Measurements from ENCODE around the gene CYP2C19. TPM values are rescaled to one million over a fixed set of nuclear protein-coding genes. Genes with fewer than 3 reads are reported as not detected.

The CYP2C19 gene
- under 1 TPM in 1 of 9 donors, not detected in 8; 0.06 TPM for total RNA-seq
- not detected for polyA plus RNA-seq
- long read RNA-seq, donor 1, result 0 reads
- long read RNA-seq, donor 2, result 0 reads
- long read RNA-seq, donor 3, result 0 reads
- long read RNA-seq, donor 4, result 0 reads
- long read RNA-seq, donor 5, result 0 reads
- long read RNA-seq, donor 6, result 0 reads
- long read RNA-seq, donor 7, result 0 reads
- long read RNA-seq, donor 8, result 0 reads
- long read RNA-seq, donor 9, result 0 reads
- long read RNA-seq, donor 10, result 0 reads

DNA sequence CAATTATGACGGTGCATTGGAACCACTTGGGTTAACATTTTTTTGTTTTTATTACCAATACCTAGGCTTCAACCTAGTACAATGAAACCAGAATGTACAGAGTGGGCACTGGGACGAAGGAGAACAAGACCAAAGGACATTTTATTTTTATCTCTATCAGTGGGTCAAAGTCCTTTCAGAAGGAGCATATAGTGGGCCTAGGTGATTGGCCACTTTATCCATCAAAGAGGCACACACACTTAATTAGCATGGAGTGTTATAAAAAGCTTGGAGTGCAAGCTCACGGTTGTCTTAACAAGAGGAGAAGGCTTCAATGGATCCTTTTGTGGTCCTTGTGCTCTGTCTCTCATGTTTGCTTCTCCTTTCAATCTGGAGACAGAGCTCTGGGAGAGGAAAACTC lies at the start of gene CYP2C19:
Gene CYP2C19, plus strand, starts transcription at position 289 of the 400 bp plus-strand sequence. Its CDS starts 25 bp downstream, at position 314.
- no peak within 1 kb of the TSS for H3K4me3 ChIP-seq
- no peaks in the 10 kb centered on the region for H3K27me3 ChIP-seq
- no peaks in the 10 kb centered on the region for H3K4me1 ChIP-seq (replicated peaks in 1 of 2)
- no peaks in the 10 kb centered on the region for H3K9me3 ChIP-seq (replicated peaks in 1 of 3)
- DNase-seq, result no peak
- H3K27ac ChIP-seq, result no peak within 1 kb of the TSS
- intact Hi-C loops (cut with DNase I), result no loop called here
- H3K36me3 ChIP-seq (replicated peaks in 1 of 2), result no peaks in the 10 kb centered on the region
- 53 to 73% (median 70%) methylated on average over 3 of the region's 3 CpGs for WGBS, 4 donors
- TF ChIP-seq, protein P1, sequence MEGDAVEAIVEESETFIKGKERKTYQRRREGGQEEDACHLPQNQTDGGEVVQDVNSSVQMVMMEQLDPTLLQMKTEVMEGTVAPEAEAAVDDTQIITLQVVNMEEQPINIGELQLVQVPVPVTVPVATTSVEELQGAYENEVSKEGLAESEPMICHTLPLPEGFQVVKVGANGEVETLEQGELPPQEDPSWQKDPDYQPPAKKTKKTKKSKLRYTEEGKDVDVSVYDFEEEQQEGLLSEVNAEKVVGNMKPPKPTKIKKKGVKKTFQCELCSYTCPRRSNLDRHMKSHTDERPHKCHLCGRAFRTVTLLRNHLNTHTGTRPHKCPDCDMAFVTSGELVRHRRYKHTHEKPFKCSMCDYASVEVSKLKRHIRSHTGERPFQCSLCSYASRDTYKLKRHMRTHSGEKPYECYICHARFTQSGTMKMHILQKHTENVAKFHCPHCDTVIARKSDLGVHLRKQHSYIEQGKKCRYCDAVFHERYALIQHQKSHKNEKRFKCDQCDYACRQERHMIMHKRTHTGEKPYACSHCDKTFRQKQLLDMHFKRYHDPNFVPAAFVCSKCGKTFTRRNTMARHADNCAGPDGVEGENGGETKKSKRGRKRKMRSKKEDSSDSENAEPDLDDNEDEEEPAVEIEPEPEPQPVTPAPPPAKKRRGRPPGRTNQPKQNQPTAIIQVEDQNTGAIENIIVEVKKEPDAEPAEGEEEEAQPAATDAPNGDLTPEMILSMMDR (IDR thresholded peaks at IDR 0.05), result no peak
- TF ChIP-seq POLR2A (IDR thresholded peaks at IDR 0.05), result no peak

DNA sequence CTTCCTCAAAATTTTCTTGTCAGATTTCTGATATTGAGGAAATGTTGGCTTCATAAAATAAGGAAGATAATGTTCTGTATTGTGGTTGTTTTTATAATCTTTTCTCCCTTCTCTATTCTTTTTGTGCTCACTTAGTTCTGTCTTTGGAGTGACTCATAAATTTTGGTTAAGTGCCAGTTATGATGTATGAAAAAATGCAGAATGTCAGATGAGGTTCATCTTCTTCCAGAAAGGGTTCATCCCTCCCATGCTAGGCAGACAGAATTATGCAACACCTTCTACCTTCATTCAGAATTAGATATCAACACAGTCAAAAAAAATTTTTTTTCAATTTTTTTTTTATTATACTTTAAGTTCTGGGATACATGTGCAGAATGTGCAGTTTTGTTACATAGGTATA lies 36.6 kb upstream of the CYP2C19 start:
- TF ChIP-seq POLR2A (IDR thresholded peaks at IDR 0.05), result no peak
- TF ChIP-seq, protein P1 (IDR thresholded peaks at IDR 0.05), result no peak
- no peaks in the 10 kb centered on the region for H3K27me3 ChIP-seq
- no peaks in the 10 kb centered on the region for H3K36me3 ChIP-seq (replicated peaks in 1 of 2)
- H3K4me1 ChIP-seq (replicated peaks in 1 of 2), result no peaks in the 10 kb centered on the region
- DNase-seq, result no peak
- no peaks in the 10 kb centered on the region for H3K9me3 ChIP-seq (replicated peaks in 1 of 3)
- no peak overlapping the region for H3K4me3 ChIP-seq
- H3K27ac ChIP-seq, result no peak overlapping the region
- intact Hi-C loops (cut with DNase I), result no loop called here

DNA sequence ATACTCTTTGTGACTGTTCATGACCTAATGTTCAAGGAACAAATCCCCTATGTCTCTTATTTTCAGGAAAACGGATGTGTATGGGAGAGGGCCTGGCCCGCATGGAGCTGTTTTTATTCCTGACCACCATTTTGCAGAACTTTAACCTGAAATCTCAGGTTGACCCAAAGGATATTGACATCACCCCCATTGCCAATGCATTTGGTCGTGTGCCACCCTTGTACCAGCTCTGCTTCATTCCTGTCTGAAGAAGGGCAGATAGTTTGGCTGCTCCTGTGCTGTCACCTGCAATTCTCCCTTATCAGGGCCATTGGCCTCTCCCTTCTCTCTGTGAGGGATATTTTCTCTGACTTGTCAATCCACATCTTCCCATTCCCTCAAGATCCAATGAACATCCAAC lies 27.3 kb upstream of the CYP2C19 start:
- H3K4me3 ChIP-seq, result no peak overlapping the region
- TF ChIP-seq, protein P1 (IDR thresholded peaks at IDR 0.05), result no peak
- no peak for TF ChIP-seq POLR2A (IDR thresholded peaks at IDR 0.05)
- no peaks in the 10 kb centered on the region for H3K27me3 ChIP-seq
- no peak for DNase-seq
- 54 to 65% (median 60%) methylated on average over 3 of the region's 3 CpGs for WGBS, 4 donors
- H3K27ac ChIP-seq, result no peak overlapping the region
- no peaks in the 10 kb centered on the region for H3K36me3 ChIP-seq (replicated peaks in 1 of 2)
- no peaks in the 10 kb centered on the region for H3K9me3 ChIP-seq (replicated peaks in 1 of 3)
- H3K4me1 ChIP-seq (replicated peaks in 1 of 2), result no peaks in the 10 kb centered on the region
- intact Hi-C loops (cut with DNase I), result no loop called here

DNA sequence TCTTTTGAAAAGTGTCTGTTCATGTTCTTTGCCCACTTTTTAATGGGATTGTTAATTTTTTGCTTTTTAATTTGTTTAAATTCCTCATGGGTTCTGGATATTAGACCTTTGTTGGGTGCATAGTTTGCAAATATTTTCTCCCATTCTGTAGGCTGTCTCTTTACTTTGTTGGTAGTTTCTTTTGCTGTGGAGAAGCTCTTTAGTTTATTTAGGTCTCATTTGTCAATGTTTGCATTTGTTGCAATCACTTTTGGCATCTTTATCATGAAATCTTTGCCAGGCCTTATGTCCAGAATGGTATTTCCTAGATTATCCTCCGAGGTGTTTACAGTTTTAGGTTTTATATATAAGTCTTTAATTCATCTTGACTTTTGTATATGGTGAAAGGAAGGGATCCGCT lies 23.9 kb upstream of the CYP2C19 start:
- intact Hi-C loops (cut with DNase I), result no loop called here
- H3K4me3 ChIP-seq, result no peak overlapping the region
- no peak overlapping the region for H3K27ac ChIP-seq
- DNase-seq, result no peak
- no peaks in the 10 kb centered on the region for H3K9me3 ChIP-seq (replicated peaks in 1 of 3)
- WGBS, 4 donors, result 68 to 69% (median 68%) methylated on average over 2 of the region's 2 CpGs
- no peaks in the 10 kb centered on the region for H3K36me3 ChIP-seq (replicated peaks in 1 of 2)
- H3K4me1 ChIP-seq (replicated peaks in 1 of 2), result no peaks in the 10 kb centered on the region
- H3K27me3 ChIP-seq, result no peaks in the 10 kb centered on the region
- TF ChIP-seq, protein P1 (IDR thresholded peaks at IDR 0.05), result no peak

Measured in adrenal gland (tissue), 19 donors.